HEK293T (cell line): Measurements from ENCODE around the gene ZNF429.

Experiments
- FOXK2 ChIP-seq: fragments of 450-650 bp; IDR thresholded peaks from 2 replicates; pipeline ENCODE4 v1.6.1; 2016; ENCODE audit warnings: mild to moderate bottlenecking
- FOXM1 ChIP-seq: fragments of 450-650 bp; IDR thresholded peaks from 2 replicates; pipeline ENCODE4 v1.6.1; 2017; ENCODE audit warnings: mild to moderate bottlenecking, borderline replicate concordance
- SP1 ChIP-seq: fragments of 450-650 bp; IDR thresholded peaks from 2 replicates; pipeline ENCODE4 v1.6.1; 2017
- TARDBP ChIP-seq: fragments of 450-650 bp; IDR thresholded peaks from 2 replicates; pipeline ENCODE4 v1.6.1; 2016
- ZNF384 ChIP-seq: fragments of 450-650 bp; IDR thresholded peaks from 2 replicates; pipeline ENCODE4 v1.6.1; 2016

GRCh38 chr19:21508198-21508597 lies 2.8 kb downstream of the ZNF429 start:
- TF ChIP-seq ZNF384 (no peak), FOXK2 (no peak), TARDBP (no peak), FOXM1 (no peak), SP1 (no peak)
